IPS-20b (cell line): Measurements from ENCODE around the gene GRK1.

Source experiments
- H3K27ac ChIP-seq: one replicate; pipeline ENCODE4 v1.5.1; 2013; ENCODE audit warnings: low read length
- H3K27me3 ChIP-seq: 2 replicates; pipeline ENCODE4 v1.6.1; 2013; ENCODE audit warnings: mild to moderate bottlenecking, low read length, inconsistent platforms; ENCODE audit not compliant: insufficient read depth
- H3K36me3 ChIP-seq: 2 replicates; pipeline ENCODE4 v1.6.1; 2013; ENCODE audit warnings: low read depth, mild to moderate bottlenecking, inconsistent platforms, low read length, moderate library complexity; ENCODE audit not compliant: insufficient read depth
- H3K4me1 ChIP-seq: 2 replicates; pipeline ENCODE4 v1.6.1; 2013; ENCODE audit warnings: mild to moderate bottlenecking, control low read depth, inconsistent platforms, low read length, moderate library complexity; ENCODE audit not compliant: insufficient read depth
- H3K4me3 ChIP-seq: 2 replicates; pipeline ENCODE4 v1.5.1; 2013; ENCODE audit warnings: mild to moderate bottlenecking, low read length, inconsistent platforms
- H3K9ac ChIP-seq: 2 replicates; pipeline ENCODE4 v1.6.1; 2013; ENCODE audit warnings: low read depth, mild to moderate bottlenecking, inconsistent platforms, low read length, moderate library complexity
- H3K9me3 ChIP-seq: 2 replicates; pipeline ENCODE4 v1.6.1; 2013; ENCODE audit warnings: mild to moderate bottlenecking, low read depth, low read length, inconsistent platforms; ENCODE audit not compliant: insufficient read depth

Gene GRK1

GRCh38 chr13:113763961-113764792 is 97.2 kb downstream of the GRK1 start:
- Histone ChIP-seq H3K27ac (no peak overlapping the region), H3K9ac (no peak overlapping the region), H3K4me1 (no peaks in the 10 kb centered on the region), H3K36me3 (no peaks in the 10 kb centered on the region), H3K9me3 (no peaks in the 10 kb centered on the region), H3K4me3 (no peak overlapping the region), H3K27me3 (peaks cover 26% of the 10 kb centered on the region)

DNA sequence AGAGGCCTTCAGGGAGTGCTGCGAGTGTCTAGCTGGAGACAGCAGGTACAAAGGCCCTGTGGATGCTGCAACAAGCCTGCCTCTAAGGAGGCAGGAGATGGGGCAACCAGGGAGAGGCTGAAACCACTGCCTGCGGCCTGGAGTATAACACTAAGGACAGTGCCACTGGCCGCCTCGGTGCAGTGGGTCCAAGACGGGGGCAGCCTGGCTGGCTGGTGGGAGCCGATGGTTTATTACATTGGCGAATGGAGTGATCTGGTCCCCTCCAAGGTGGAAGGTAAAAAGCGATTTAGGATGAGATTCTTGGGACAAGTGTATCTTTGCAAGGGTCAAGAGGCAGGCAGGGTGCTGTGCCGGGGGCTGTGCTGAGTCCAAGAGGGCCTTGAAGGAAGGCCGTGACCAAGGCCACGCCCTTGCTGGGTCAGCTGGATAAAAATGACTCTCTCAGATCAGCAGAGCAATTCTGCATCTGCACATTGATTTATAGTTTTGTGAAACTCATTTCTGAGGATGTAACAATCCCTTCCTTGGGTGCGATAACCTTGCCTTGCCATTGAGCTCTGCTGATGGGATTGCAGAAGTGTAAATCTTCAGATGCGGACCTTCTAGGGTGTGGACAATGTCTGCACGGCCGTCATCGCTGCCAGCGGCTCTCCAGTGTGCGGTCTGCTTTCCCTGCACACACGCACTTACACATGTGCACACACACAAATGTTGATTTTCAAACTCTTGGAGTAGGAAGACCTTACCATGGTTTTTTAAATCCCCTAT is 98.0 kb downstream of the GRK1 start:
- Histone ChIP-seq H3K36me3 (no peaks in the 10 kb centered on the region), H3K9ac (no peak overlapping the region), H3K4me3 (no peak overlapping the region), H3K27ac (no peak overlapping the region), H3K9me3 (no peaks in the 10 kb centered on the region), H3K27me3 (peaks cover 18% of the 10 kb centered on the region), H3K4me1 (no peaks in the 10 kb centered on the region)

GRCh38 chr13:113765564-113765910 is 98.5 kb downstream of the GRK1 start:
- H3K27ac ChIP-seq, result no peak overlapping the region
- peaks cover 13% of the 10 kb centered on the region for H3K27me3 ChIP-seq
- no peak overlapping the region for H3K4me3 ChIP-seq
- H3K36me3 ChIP-seq, result no peaks in the 10 kb centered on the region
- H3K9ac ChIP-seq, result no peak overlapping the region
- no peaks in the 10 kb centered on the region for H3K9me3 ChIP-seq
- no peaks in the 10 kb centered on the region for H3K4me1 ChIP-seq

GRCh38 chr13:113766035-113766800 is 99.2 kb downstream of the GRK1 start:
- H3K27ac ChIP-seq, result no peak overlapping the region
- peaks cover 6% of the 10 kb centered on the region for H3K27me3 ChIP-seq
- H3K36me3 ChIP-seq, result no peaks in the 10 kb centered on the region
- no peaks in the 10 kb centered on the region for H3K9me3 ChIP-seq
- no peak overlapping the region for H3K9ac ChIP-seq
- no peak overlapping the region for H3K4me3 ChIP-seq
- no peaks in the 10 kb centered on the region for H3K4me1 ChIP-seq

GRCh38 chr13:113767366-113767765 is 100.3 kb downstream of the GRK1 start:
- Histone ChIP-seq H3K27me3 (no peaks in the 10 kb centered on the region), H3K4me1 (no peaks in the 10 kb centered on the region), H3K4me3 (no peak overlapping the region), H3K9me3 (no peaks in the 10 kb centered on the region), H3K9ac (no peak overlapping the region), H3K36me3 (no peaks in the 10 kb centered on the region), H3K27ac (no peak overlapping the region)

- Histone ChIP-seq H3K4me1 (no peaks in the 10 kb centered on the region), H3K36me3 (no peaks in the 10 kb centered on the region), H3K27ac (no peak overlapping the region), H3K27me3 (no peaks in the 10 kb centered on the region), H3K9me3 (no peaks in the 10 kb centered on the region), H3K4me3 (no peak overlapping the region), H3K9ac (no peak overlapping the region)
Observed at GRCh38 chr13:113768018-113768905, 101.2 kb downstream of the GRK1 start.

- H3K9me3 ChIP-seq, result no peaks in the 10 kb centered on the region
- H3K4me1 ChIP-seq, result no peaks in the 10 kb centered on the region
- H3K9ac ChIP-seq, result no peak overlapping the region
- H3K4me3 ChIP-seq, result no peak overlapping the region
- no peaks in the 10 kb centered on the region for H3K36me3 ChIP-seq
- no peaks in the 10 kb centered on the region for H3K27me3 ChIP-seq
- H3K27ac ChIP-seq, result no peak overlapping the region
Observed at GRCh38 chr13:113769106-113769505, 102.1 kb downstream of the GRK1 start.

- no peaks in the 10 kb centered on the region for H3K9me3 ChIP-seq
- H3K36me3 ChIP-seq, result no peaks in the 10 kb centered on the region
- H3K27ac ChIP-seq, result no peak overlapping the region
- H3K4me3 ChIP-seq, result no peak overlapping the region
- no peak overlapping the region for H3K9ac ChIP-seq
- H3K27me3 ChIP-seq, result no peaks in the 10 kb centered on the region
- no peaks in the 10 kb centered on the region for H3K4me1 ChIP-seq
Observed at GRCh38 chr13:113769881-113770280, 102.9 kb downstream of the GRK1 start.

GRCh38 chr13:113770441-113770840 is 103.4 kb downstream of the GRK1 start:
- H3K36me3 ChIP-seq, result no peaks in the 10 kb centered on the region
- H3K27ac ChIP-seq, result no peak overlapping the region

GRCh38 chr13:113770937-113771336 is 103.9 kb downstream of the GRK1 start:
- Histone ChIP-seq H3K9me3 (no peaks in the 10 kb centered on the region), H3K36me3 (no peaks in the 10 kb centered on the region), H3K27ac (no peak overlapping the region), H3K4me1 (no peaks in the 10 kb centered on the region), H3K9ac (no peak overlapping the region), H3K27me3 (no peaks in the 10 kb centered on the region), H3K4me3 (no peak overlapping the region)

More at GRCh38 chr13:113770441-113770840, 103.4 kb downstream of the GRK1 start:
- Histone ChIP-seq H3K27me3 (no peaks in the 10 kb centered on the region), H3K4me1 (no peaks in the 10 kb centered on the region), H3K9me3 (no peaks in the 10 kb centered on the region), H3K4me3 (no peak overlapping the region), H3K9ac (no peak overlapping the region)
